ENCODE results near the gene NEMF.
"Not testable (repeated sequence)": the region's sequence is repeated elsewhere in the genome, so short reads cannot be mapped to it uniquely, and the experiment has no call there.

Gene NEMF

DNA sequence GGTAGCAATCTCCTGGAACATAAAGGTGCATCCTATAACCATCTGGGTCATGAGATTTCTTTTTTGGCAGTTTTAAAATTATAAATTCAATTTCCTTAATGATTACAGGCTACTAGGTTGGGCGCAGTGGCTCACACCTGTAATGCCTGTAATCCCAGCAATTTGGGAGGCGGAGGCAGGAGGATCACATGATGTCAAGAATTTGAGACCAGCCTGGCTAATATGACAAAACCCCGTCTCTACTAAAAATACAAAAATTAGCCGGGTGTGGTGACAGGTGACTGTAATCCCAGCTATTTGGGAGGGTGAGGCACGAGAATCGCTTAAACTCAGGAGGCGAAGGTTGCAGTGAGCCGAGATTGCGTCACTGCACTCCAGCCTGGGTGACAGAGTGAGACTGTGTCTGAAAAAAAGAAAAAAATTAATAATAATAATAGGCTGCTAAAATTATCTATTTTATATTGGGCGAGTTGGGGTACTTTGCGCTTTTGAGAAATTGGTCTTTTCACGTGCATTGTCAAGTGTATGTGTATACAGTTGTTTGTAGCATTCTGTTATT lies 23.1 kb upstream of the NEMF start:
- no peak for FAIRE-seq

DNA sequence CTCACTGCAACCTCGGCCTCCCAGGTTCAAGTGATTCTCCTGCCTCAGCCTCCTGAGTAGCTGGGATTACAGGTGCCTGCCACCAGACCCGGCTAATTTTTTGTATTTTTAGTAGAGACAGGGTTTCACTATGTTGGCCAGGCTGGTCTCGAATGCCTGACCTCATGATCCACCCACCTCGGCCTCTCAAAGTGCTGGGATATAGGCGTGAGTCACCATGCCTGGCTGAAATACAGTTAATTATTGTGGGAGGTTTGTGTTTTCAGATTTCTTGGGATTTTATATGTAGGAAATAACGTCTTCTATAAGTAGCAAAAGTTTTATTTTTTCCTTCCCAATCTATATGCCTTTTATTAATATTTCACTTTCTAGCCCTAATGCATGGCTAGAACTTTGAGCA lies 21.0 kb upstream of the NEMF start:
- FAIRE-seq = not testable (repeated sequence)

DNA sequence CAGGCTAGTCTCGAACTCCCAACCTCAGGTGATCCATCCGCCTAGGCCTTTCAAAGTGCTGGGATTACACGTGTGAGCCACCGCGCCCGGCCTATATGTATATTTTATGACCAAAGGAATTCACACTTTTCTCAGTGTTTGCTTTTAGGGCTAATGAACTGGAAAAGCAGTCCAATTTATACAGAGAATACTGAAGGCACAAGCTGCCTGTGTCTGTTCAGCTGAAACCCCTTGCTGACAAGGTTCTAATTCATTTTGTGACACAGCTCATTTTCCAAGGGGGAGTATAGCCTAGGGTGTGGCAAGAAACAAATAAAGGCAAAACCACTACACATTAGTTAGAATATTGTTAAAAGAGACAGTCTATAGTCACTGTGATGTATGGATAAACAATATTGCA lies 18.3 kb upstream of the NEMF start:
- no peak for FAIRE-seq

DNA sequence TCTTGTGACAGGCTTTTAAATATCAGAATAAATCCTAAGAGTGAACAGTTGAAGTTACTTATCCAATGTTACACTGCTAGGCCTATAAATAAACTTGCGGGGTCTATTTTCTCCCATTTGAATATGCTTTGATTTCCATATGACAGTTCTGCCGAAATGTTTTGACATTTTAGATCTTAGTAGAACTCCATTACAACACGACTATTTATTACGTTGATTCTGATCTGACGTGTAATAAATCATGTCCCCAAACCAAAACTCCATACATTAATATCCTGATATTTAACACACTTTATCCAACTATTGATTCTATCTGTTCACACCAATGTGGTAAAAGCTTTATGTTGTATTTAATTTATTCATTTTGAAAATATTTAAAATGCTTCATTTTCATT lies 16.1 kb upstream of the NEMF start:
- FAIRE-seq = peak; percentile 79

- FAIRE-seq = no peak
These were observed 15.5 kb upstream of the NEMF start for GRCh38 chr14:49867831-49868719.

DNA sequence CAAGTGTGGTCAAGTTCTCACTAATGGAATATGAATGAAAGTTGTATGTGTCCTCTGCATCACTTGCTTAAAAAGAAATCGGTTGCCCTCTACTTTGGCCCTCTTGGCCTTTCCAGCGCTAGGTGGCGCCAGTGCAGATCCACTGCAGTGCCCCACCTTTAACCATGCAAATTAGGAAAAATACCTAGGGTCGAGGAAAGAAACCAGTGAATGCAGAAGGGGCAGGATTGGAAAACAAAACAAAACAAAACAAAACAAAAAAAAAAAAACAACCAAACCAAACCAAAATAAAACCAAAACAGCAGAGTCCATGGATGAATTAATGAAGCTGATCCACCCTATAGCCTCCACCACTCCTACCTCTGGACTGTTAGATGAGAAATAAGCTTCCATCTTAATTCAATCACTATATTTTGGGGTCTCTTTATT lies 12.9 kb upstream of the NEMF start:
- FAIRE-seq = no peak

DNA sequence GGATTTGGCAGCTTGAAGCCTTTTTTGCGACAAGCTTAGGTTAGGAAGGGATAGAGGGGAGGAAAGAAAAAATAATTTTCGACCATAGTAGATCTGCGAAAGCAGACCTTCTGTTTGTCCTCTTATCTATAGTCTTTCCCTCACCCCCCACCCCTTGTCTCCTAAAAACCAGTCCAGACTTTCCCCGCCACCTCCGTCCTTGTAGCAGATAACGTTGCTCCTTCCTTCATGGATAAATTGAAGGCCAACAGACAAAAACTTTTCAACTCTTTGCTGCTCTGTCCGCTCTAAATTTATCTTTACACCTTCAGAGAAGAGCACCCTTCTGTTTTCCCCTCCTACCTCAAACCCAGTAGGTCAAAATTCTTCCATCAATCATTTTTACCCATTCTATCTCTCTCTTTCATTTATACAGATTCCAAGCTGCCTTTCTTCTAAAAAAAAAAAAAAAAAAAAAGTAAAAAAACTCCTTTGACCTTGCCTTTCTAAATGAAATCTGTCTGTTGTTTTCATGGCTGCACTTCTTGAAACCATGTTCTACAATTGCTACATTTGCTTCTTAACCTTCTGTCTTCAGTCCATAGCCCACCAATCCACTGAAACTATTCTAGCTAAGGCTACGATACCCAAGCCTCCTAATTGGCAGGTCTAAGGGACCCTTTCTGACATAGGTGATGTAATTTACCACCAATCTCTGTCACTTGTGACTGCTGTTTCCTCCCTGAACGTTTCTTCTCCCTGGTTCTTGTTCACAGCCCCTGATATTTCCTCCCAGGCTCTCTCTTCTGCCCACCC lies 11.1 kb upstream of the NEMF start:
- no peak for FAIRE-seq

DNA sequence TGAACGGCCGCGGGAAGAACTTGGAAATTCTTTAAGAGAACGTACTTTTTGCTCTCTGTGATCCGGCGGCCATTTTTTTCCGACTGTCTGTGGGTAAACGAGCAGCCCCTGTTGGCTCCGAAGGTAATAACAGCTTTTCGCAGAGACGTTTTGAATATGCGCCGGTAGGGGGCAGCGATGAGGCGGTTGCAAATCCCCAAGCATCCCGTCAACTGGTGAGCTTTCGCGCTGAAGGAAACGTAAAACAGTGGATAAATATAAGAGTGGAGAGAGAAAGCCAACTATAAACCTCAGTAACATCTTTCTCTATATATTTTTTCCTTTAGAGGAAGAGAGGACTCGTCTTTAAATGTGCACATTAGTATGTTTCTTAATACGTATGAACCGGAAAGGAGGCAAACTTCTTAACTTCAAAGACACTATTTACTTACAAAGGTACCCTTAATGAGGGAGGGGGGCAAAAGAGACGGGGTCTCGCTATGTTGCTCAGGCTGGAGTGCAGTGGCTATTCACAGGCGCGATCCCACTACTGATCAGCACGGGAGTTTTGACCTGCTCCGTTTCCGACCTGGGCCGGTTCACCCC lies 9.6 kb upstream of the NEMF start:
- FAIRE-seq = no peak

- no peak for FAIRE-seq
These were observed 9.1 kb upstream of the NEMF start for GRCh38 chr14:49861699-49862088.

DNA sequence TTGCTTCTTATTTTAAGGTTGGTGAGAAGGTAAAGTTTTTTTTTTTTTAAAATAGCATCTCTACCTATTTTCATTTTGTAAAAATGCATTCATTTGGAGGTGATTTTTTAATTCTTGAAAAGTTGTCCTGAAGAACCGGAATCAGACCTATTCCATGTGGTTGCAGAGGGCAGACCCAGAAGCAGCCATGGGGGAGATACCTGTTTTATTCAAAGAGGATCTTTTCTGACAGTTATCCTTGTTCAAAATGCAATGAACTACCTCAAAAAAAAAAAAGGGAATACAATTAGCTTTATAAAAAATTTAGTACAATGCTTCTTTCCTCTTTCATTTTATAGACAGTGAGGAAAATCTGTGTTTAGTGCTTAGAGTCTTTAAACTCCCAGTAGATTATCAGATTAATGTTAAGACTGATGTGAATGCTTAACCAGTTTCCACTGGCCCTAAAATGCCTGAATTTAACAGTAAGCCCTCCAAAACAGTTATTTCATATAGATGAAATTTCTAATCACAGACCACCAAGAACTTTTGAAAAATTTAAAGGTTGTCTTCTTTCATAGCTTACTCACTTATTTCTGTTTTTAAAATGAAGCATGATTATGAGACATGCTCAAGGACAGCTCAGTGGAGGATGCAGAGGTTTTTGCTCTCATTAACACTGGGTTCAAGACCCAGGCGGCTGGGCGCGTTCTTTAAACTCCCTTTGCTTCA lies 8.6 kb upstream of the NEMF start:
- no peak for FAIRE-seq

DNA sequence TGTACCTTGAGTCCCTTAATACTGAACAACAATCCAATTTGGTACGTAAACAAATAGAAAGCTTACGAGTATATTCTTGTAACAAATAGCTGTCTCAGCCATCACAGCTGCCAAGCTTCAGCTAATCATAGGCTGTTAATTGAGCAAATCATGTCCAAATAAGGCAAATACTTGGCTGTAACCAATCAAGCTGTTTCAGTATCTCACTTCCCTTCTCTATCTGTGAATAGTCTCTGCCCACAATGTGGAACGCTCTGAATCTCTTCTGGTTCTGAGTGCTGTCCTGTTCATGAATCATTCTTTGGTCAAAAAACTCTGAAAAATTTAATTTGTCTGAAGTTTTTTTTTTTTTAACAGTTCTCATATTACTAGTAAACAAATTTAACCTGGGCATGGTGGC lies 5.8 kb upstream of the NEMF start:
- FAIRE-seq = no peak

DNA sequence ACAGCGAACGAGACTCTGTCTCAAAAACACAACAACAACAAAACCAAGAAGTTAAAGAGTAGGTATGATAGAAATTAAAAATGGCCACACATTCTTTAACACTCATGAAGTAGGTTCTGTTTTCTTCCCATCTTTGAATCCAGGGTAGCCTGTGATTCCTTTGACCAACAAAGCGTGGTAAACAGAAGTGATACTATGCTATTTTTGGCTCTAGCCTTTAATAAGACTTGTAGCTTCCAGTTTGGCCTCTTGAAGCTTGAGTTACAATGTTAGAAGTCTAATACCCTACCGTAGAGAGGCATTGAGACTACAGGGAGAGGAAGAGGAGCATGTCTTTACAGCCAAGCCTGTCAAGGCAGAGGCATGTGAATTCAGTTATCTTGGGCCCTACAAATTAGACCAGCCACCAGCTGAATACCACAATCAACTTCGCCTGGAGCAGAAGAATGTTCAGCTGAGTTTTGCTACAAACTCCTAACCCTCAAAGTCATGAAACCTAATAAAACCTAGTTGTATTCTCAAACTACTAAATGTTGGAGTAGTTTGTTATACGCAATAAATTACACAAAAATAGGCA lies 4.9 kb upstream of the NEMF start:
- FAIRE-seq = no peak

GRCh38 chr14:49853572-49854375 lies 1.2 kb upstream of the NEMF start:
- FAIRE-seq = no peak

GRCh38 chr14:49853158-49853477 lies 530 bp upstream of the NEMF start:
- no peak for FAIRE-seq

DNA sequence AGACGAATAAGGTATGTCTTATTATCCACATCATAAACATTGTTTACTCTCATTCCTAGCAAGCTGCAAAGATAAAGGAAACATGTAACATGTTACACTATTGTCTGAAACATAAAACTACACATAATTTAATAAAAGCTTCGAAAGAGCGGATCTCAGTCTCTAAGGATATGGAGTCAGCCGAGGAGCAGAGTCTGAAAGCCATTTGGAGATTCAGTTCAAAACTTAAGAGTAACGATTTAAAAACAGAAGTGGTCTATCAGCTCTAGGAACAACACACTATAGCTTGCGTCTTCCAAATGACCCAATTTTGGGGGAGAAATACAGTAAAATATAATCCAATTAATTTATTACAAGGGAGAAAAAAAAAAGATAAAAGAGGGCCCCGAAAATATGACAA lies 775 bp downstream of the NEMF start:
- FAIRE-seq = no peak

DNA sequence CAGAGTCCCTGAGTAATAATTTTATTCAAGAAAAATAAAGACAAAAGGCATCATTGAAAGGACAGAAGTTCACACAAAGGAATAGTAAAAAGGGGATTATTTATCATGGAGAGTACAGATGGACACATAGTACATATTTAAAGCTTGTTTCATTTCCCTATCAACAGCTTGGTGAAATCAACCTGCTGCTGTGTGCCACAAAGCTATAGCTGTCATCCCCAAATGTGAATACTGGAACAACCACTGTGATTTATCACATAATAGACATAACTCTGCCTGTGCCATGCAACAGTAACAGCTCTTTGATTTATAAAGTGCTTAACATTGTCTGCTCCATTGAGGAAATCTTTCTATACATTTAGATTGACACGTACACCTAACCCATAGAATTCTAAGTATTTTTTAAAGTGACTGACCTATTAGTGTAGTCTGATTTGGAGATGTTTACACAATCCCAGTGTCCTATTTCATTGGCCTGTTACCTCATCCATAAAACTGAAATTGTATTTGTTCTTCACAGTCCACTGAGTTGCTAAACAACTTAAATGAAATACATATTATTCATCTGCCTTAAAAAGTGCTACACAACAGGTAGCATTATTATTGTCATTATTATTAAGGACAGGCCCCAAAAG lies 3.3 kb downstream of the NEMF start:
- peak; percentile 30 for FAIRE-seq

- peak; percentile 73 for FAIRE-seq
These were observed 23.9 kb downstream of the NEMF start for GRCh38 chr14:49828640-49829039.

DNA sequence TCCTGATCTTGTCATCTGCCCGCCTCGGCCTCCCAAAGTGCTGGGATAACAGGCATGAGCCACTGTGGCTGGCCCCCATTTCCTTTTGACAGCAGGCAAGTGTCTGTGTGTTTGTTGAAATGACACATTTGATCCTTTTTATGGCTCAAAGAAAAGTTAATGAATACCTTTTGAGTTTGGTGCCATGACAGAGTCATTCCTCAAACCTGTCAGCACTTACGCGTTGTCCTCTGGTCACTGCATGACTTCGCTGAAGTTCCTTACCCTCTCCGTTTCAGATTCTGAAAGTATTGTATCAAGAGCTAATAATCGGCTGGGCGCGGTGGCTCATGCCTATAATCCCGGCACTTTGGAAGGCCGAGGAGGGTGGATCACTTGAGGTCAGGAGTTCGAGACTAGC lies 32.4 kb downstream of the NEMF start:
- no peak for FAIRE-seq

DNA sequence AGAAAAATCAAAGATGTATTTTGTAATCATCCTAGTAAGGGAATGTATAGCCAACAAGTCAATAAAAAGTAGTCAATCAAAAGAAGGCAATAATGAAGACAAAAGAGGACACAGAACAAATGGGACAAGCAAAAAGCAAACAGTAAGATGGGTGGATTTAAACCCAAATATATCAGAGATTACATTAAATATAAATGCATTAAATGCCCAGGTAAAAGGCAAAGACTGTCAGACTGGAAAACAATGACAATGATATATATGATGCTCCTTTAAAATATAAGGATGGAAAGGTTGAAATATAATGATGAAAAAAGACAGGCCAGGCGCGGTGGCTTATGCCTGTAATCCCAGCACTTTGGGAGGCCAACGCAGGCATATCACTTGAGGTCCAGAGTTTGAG lies 35.7 kb downstream of the NEMF start:
- peak; percentile 5 for FAIRE-seq

DNA sequence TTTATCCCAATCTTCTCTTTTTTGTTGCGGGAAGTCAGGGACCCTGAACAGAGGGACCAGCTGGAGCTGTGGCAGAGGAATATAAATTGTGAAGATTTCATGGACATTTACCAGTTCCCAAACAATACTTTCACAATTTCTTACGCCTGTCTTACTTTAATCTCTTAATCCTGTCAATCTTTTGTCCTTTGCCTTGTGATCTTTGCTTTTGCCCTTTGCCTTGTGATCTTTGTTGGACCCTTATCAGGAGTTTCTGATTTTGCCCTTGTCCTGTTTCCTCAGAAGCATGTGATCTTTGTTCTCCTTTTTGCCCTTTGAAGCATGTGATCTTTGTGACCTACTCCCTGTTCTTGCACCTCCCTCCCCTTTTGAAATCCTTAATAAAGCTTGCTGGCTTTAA lies 36.5 kb downstream of the NEMF start:
- FAIRE-seq = not testable (repeated sequence)

DNA sequence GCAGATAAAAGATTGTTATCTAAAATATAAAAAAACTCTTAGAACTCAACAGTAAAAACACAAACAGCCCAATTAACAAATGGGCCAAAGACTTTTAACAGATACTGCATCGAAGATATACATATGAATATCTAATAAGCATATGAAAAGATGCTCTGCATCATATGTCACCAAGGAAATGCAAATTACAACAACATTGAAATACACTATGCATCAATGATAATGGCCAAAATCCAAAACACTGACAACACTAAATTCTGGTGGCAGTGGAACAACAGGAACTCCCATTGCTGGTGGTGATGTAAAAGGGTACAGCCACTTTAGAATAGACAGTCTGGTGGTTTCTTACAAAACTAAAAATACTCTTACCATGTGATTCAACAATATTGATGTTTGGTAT lies 43.8 kb downstream of the NEMF start:
- no peak for FAIRE-seq
